ENCODE measurements around the gene SMG5. TPM values are rescaled to one million over a fixed set of nuclear protein-coding genes. Genes with fewer than 3 reads are reported as not detected.

The SMG5 gene
- total RNA-seq, 3 donors from 2014 or later: 35.7 to 67.8 (median 54.7) TPM

DNA sequence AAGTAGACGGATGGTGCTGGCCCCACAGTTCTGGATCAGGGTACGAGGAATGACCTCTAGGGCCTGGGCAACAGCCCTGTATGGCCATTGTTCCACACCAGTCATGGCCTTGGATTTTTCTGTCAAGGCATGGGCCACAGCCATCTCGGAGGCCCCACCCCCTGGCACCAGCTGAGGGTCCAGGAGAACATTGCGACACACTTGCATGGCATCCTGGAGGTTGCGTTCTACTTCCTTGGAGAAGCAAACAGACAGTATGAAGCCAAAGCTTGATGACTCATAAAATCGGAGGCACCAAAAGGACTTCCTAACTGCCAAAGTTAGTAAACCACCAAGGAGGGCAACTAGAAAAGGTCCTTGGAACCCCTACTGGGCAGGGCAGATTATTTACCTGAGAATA, 28.3 kb upstream of the SMG5 start:
- H3K4me1 ChIP-seq: no peaks in the 10 kb centered on the region
- peaks cover 10% of the 10 kb centered on the region for H3K36me3 ChIP-seq
- peak in 1 of 3 donors; percentile 26 for TF ChIP-seq POLR2AphosphoS5 (IDR thresholded peaks at IDR 0.05)
- no peak for TF ChIP-seq CTCF (IDR thresholded peaks at IDR 0.05)
- no peaks in the 10 kb centered on the region for H3K27me3 ChIP-seq
- H3K9me3 ChIP-seq: no peaks in the 10 kb centered on the region
- peak overlapping the region; percentile 50 to 79 for H3K27ac ChIP-seq
- H3K4me3 ChIP-seq: no peak overlapping the region
- peak in 1 of 2 donors; percentile 66 for DNase-seq (ENCODE audit: low spot score in 2 of 2)
- intact Hi-C loops (cut with DNase I; ENCODE audit: low total_unique reads): no loop called here

DNA sequence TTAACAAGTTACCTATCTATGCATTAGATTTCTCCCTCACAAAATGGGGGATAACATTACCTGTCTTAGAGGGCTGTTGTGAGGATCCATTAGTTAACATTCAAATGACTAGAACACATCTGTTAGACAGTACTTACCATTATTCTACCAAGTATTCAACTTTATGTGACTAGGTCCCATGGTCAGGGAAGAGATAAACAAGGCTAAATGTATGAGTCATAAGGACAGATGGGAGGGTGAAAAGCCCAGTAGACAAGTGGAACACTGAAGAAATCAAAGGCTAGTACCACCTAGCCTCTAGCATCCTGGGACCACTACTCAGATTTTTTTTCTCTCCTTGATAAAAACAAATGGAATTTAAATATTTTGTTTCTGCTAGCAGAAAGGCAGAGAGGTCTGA, 25.5 kb upstream of the SMG5 start:
- DNase-seq (ENCODE audit: low spot score in 2 of 2): no peak
- H3K4me3 ChIP-seq: no peak overlapping the region
- H3K27ac ChIP-seq: no peak overlapping the region
- H3K36me3 ChIP-seq: peaks cover 7% of the 10 kb centered on the region
- no peaks in the 10 kb centered on the region for H3K4me1 ChIP-seq
- no peaks in the 10 kb centered on the region for H3K9me3 ChIP-seq
- TF ChIP-seq POLR2AphosphoS5 (IDR thresholded peaks at IDR 0.05): no peak
- TF ChIP-seq POLR2A (IDR thresholded peaks at IDR 0.05): no peak
- TF ChIP-seq CTCF (IDR thresholded peaks at IDR 0.05): no peak
- H3K27me3 ChIP-seq: no peaks in the 10 kb centered on the region
- intact Hi-C loops (cut with DNase I; ENCODE audit: low total_unique reads): no loop called here

DNA sequence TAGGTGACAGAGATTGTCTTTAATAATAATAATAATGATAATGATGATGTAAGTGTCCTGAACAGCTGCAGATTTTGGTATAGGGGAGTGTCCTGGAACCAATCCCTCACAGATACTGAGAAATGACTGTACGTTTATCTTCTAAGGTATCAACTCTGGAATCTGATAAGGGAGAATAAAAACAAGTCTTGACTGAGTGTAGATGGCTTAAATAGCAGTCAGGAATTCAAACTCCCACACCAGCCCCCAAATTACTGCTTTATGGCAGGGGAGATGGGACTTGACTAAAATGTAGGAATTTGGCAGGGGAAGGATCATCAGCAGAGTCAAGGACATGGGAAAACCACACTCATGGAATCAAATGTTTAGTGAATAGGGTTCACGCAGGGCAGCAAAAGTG, 22.6 kb upstream of the SMG5 start:
- no peaks in the 10 kb centered on the region for H3K27me3 ChIP-seq
- H3K27ac ChIP-seq: no peak overlapping the region
- H3K36me3 ChIP-seq: peaks cover 7% of the 10 kb centered on the region
- DNase-seq (ENCODE audit: low spot score in 2 of 2): no peak
- TF ChIP-seq POLR2AphosphoS5 (IDR thresholded peaks at IDR 0.05): no peak
- no peak for TF ChIP-seq CTCF (IDR thresholded peaks at IDR 0.05)
- no peak for TF ChIP-seq POLR2A (IDR thresholded peaks at IDR 0.05)
- no peaks in the 10 kb centered on the region for H3K4me1 ChIP-seq
- no peak overlapping the region for H3K4me3 ChIP-seq
- intact Hi-C loops (cut with DNase I; ENCODE audit: low total_unique reads): no loop called here
- no peaks in the 10 kb centered on the region for H3K9me3 ChIP-seq

DNA sequence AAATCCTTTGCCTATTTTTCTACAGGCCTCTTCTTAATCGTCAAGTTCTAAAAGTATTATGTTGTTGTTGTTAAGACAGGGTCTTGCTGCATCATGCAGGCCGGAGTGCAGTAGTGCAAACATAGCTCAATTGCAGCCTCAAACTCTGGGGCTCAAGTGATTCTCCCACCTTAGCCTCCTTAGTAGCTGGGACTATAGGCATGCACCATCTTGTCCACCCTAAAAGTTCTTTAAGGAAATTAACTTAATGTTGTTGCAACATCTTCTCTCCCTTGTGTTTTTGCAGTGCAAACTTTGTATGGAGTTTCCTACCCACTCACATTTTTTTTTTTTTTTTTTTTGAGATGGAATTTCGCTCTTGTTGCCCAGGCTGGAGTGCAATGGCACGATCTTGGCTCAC, 20.6 kb upstream of the SMG5 start:
- Histone ChIP-seq H3K4me1 (no peaks in the 10 kb centered on the region), H3K4me3 (no peak overlapping the region), H3K27ac (no peak overlapping the region), H3K36me3 (peaks cover 3% of the 10 kb centered on the region), H3K27me3 (no peaks in the 10 kb centered on the region), H3K9me3 (no peaks in the 10 kb centered on the region)
- intact Hi-C loops (cut with DNase I; ENCODE audit: low total_unique reads): no loop called here
- no peak for DNase-seq (ENCODE audit: low spot score in 2 of 2)
- no peak for TF ChIP-seq POLR2A (IDR thresholded peaks at IDR 0.05)
- TF ChIP-seq POLR2AphosphoS5 (IDR thresholded peaks at IDR 0.05): no peak
- no peak for TF ChIP-seq CTCF (IDR thresholded peaks at IDR 0.05)

- Histone ChIP-seq H3K4me1 (peaks cover 0 to 3% of the 10 kb centered on the region in 2 donors), H3K36me3 (no peaks in the 10 kb centered on the region), H3K4me3 (no peak within 1 kb of the TSS), H3K9me3 (no peaks in the 10 kb centered on the region), H3K27ac (no peak within 1 kb of the TSS), H3K27me3 (no peaks in the 10 kb centered on the region)
- TF ChIP-seq CTCF (IDR thresholded peaks at IDR 0.05) (no peak), POLR2A (IDR thresholded peaks at IDR 0.05) (no peak), POLR2AphosphoS5 (IDR thresholded peaks at IDR 0.05) (no peak)
- intact Hi-C loops (cut with DNase I; ENCODE audit: low total_unique reads): loop anchor here (2.0 to 5.0 kb wide), 2 partner anchors 20 to 1497 kb away; no protein-coding TSS in a partner anchor
- DNase-seq (ENCODE audit: low spot score in 2 of 2): no peak
Measured at GRCh38 chr1:156298852-156299357, 16.3 kb upstream of the SMG5 start, which contains the start of gene VHLL. VHLL (minus strand) TSS chr1:156299307; CDS start chr1:156299189, 118 bp downstream.

Data from breast epithelium (tissue), 4 donors.